Measurements from ENCODE around the gene CMSS1. TPM values are rescaled to one million over a fixed set of nuclear protein-coding genes. Genes with fewer than 3 reads are reported as not detected.

Gene CMSS1
- total RNA-seq, 4 donors from 2014 or later: 9.2 to 18.5 (median 12.9) TPM

- WGBS, 2 donors: 94 to 95% methylated on average over 1 of the region's 1 CpG
These were observed 7.3 kb upstream of the CMSS1 start for GRCh38 chr3:99810403-99810802.

GRCh38 chr3:99817047-99817436 is 620 bp upstream of the CMSS1 start:
- H3K27me3 ChIP-seq: no peaks in the 10 kb centered on the region
- DNase-seq: no peak

More at GRCh38 chr3:99810403-99810802, 7.3 kb upstream of the CMSS1 start:
- H3K4me3 ChIP-seq: no peak overlapping the region
- H3K27me3 ChIP-seq: no peaks in the 10 kb centered on the region
- DNase-seq: no peak
- H3K4me1 ChIP-seq: no peaks in the 10 kb centered on the region
- H3K9me3 ChIP-seq: peaks cover 0 to 5% (median 4%) of the 10 kb centered on the region in 3 donors
- H3K27ac ChIP-seq: no peak overlapping the region
- TF ChIP-seq CTCF (IDR thresholded peaks at IDR 0.05): no peak
- no peak for TF ChIP-seq POLR2A (IDR thresholded peaks at IDR 0.05)
- intact Hi-C loops (cut with DNase I): no loop called here
- no peaks in the 10 kb centered on the region for H3K36me3 ChIP-seq

GRCh38 chr3:99818818-99819217 is 1.2 kb downstream of the CMSS1 start:
- Histone ChIP-seq H3K36me3 (no peaks in the 10 kb centered on the region), H3K9me3 (no peaks in the 10 kb centered on the region), H3K27me3 (no peaks in the 10 kb centered on the region), H3K27ac (no peak overlapping the region), H3K4me3 (peak overlapping the region in 1 of 4 donors; percentile 85), H3K4me1 (peaks cover 4 to 39% (median 10%) of the 10 kb centered on the region in 3 donors)
- DNase-seq: no peak
- WGBS, 2 donors: 90% methylated on average over 2 of the region's 2 CpGs
- intact Hi-C loops (cut with DNase I): no loop called here
- no peak for TF ChIP-seq POLR2A (IDR thresholded peaks at IDR 0.05)
- no peak for TF ChIP-seq CTCF (IDR thresholded peaks at IDR 0.05)

More at GRCh38 chr3:99817047-99817436, 620 bp upstream of the CMSS1 start:
- peak overlapping the region; percentile 84 to 95 (median 89) for H3K27ac ChIP-seq
- H3K9me3 ChIP-seq: no peaks in the 10 kb centered on the region
- intact Hi-C loops (cut with DNase I): no loop called here
- H3K4me3 ChIP-seq: peak overlapping the region; percentile 66 to 85 (median 70)
- TF ChIP-seq CTCF (IDR thresholded peaks at IDR 0.05) (no peak), POLR2A (IDR thresholded peaks at IDR 0.05) (no peak)
- no peaks in the 10 kb centered on the region for H3K36me3 ChIP-seq
- WGBS, 2 donors: 2 to 6% methylated on average over 13 to 14 of the region's 15 CpGs
- peaks cover 4 to 36% (median 10%) of the 10 kb centered on the region in 3 donors for H3K4me1 ChIP-seq

GRCh38 chr3:99823723-99824711 is 6.4 kb downstream of the CMSS1 start:
- Histone ChIP-seq H3K4me1 (peaks cover 0 to 18% (median 1%) of the 10 kb centered on the region in 3 donors), H3K27ac (no peak overlapping the region), H3K4me3 (no peak overlapping the region), H3K27me3 (no peaks in the 10 kb centered on the region), H3K36me3 (no peaks in the 10 kb centered on the region), H3K9me3 (no peaks in the 10 kb centered on the region)
- 69 to 78% methylated on average over 12 to 14 of the region's 14 CpGs for WGBS, 2 donors
- intact Hi-C loops (cut with DNase I): no loop called here
- TF ChIP-seq CTCF (IDR thresholded peaks at IDR 0.05) (no peak), POLR2A (IDR thresholded peaks at IDR 0.05) (no peak)
- DNase-seq: no peak

GRCh38 chr3:99825004-99825640 is 7.5 kb downstream of the CMSS1 start:
- WGBS, 2 donors: 46 to 57% methylated on average over 3 of the region's 3 CpGs
- Histone ChIP-seq H3K27ac (no peak overlapping the region), H3K36me3 (no peaks in the 10 kb centered on the region), H3K9me3 (no peaks in the 10 kb centered on the region), H3K4me1 (peaks cover 0 to 10% (median 0%) of the 10 kb centered on the region in 3 donors), H3K27me3 (no peaks in the 10 kb centered on the region), H3K4me3 (no peak overlapping the region)
- DNase-seq: no peak
- intact Hi-C loops (cut with DNase I): no loop called here
- TF ChIP-seq POLR2A (IDR thresholded peaks at IDR 0.05): no peak
- TF ChIP-seq CTCF (IDR thresholded peaks at IDR 0.05): no peak
